ENCODE results near the gene KRT86. TPM values are rescaled to one million over a fixed set of nuclear protein-coding genes. Genes with fewer than 3 reads are reported as not detected.

The KRT86 gene
- total and polyA plus RNA-seq, 12 donors: 0.61 to 6.2 (median 1.3) TPM; not detected in 2

- H3K4me1 ChIP-seq (replicated peaks in 1 of 2): peaks cover 44 to 49% of the 10 kb centered on the region in 2 donors
- TF ChIP-seq POLR2A (IDR thresholded peaks at IDR 0.05) (peak in 1 of 2 donors; percentile 54), CTCF (IDR thresholded peaks at IDR 0.05) (no peak)
- no peaks in the 10 kb centered on the region for H3K27me3 ChIP-seq
- peak overlapping the region; percentile 1 to 93 (median 83) for H3K27ac ChIP-seq
- no peaks in the 10 kb centered on the region for H3K9me3 ChIP-seq (replicated peaks in 1 of 3)
- DNase-seq: peak; percentile 89 to 96 (median 95)
- WGBS, 4 donors: 28 to 34% (median 31%) methylated on average over 10 to 12 of the region's 12 CpGs
- H3K36me3 ChIP-seq (replicated peaks in 1 of 2): no peaks in the 10 kb centered on the region
- intact Hi-C loops (cut with DNase I): no loop called here
- no peak overlapping the region for H3K4me3 ChIP-seq
These were observed 30.4 kb upstream of the KRT86 start for GRCh38 chr12:52243856-52244614.

DNA sequence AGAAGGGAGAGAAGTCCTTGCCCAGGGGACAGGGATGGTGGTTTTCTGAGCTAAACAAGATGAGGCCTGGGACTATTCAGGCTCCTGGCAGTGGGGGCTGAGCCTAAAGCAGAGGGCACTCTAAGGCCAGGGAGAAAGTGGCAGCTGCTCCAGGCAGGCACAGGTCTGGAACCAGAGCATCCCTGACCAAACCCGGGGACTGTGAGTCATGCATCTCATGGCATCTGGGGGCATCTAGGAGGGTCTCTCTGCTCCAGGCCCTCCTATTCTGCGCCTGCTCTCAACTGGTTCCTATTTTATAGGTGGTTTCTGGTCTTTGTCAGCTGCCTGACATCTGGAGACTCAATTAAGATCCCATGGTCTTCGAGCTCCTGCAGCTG lies 29.8 kb upstream of the KRT86 start:
- H3K9me3 ChIP-seq (replicated peaks in 1 of 3): no peaks in the 10 kb centered on the region
- H3K27ac ChIP-seq: peak overlapping the region; percentile 1 to 93 (median 83)
- no peak for TF ChIP-seq POLR2A (IDR thresholded peaks at IDR 0.05)
- no peak for TF ChIP-seq CTCF (IDR thresholded peaks at IDR 0.05)
- no peak for DNase-seq
- intact Hi-C loops (cut with DNase I): no loop called here
- H3K4me1 ChIP-seq (replicated peaks in 1 of 2): peaks cover 44 to 54% of the 10 kb centered on the region in 2 donors
- no peaks in the 10 kb centered on the region for H3K36me3 ChIP-seq (replicated peaks in 1 of 2)
- no peak overlapping the region for H3K4me3 ChIP-seq
- no peaks in the 10 kb centered on the region for H3K27me3 ChIP-seq
- WGBS, 4 donors: 59 to 75% (median 65%) methylated on average over 3 of the region's 3 CpGs

DNA sequence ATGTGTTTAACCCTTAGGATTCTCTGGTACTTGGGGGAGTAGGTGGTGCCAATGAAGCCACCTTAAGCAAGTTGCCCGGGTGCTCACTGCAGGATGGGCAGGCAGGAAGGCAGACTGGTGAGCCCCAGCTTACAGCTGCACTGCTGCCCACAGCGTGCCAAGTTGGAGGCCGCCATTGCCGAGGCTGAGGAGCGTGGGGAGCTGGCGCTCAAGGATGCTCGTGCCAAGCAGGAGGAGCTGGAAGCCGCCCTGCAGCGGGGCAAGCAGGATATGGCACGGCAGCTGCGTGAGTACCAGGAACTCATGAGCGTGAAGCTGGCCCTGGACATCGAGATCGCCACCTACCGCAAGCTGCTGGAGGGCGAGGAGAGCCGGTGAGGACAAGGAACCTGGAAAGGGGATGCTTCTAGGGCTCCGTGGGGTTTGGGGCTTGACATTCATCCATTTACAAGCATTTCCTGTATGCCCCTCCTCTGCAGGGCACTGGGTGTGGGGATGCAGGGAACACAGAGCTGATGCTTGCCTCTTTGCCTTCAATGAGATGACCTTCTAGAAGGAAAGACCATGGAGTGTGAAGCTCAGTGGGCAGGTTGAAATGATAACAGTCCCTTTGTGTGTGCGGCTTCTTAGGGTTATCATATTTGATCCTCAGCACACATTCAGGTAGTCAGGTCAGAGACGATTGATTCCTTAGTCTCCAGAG lies 29.0 kb upstream of the KRT86 start:
- TF ChIP-seq POLR2A (IDR thresholded peaks at IDR 0.05): no peak
- no peak for TF ChIP-seq CTCF (IDR thresholded peaks at IDR 0.05)
- Histone ChIP-seq H3K27me3 (no peaks in the 10 kb centered on the region), H3K9me3 (replicated peaks in 1 of 3) (no peaks in the 10 kb centered on the region), H3K4me1 (replicated peaks in 1 of 2) (peaks cover 44 to 56% of the 10 kb centered on the region in 2 donors), H3K4me3 (no peak overlapping the region), H3K36me3 (replicated peaks in 1 of 2) (no peaks in the 10 kb centered on the region), H3K27ac (peak overlapping the region in 3 of 5 donors; percentile 83 to 93 (median 92))
- no peak for DNase-seq
- 87 to 93% (median 91%) methylated on average over 18 to 20 of the region's 20 CpGs for WGBS, 4 donors
- intact Hi-C loops (cut with DNase I): no loop called here

DNA sequence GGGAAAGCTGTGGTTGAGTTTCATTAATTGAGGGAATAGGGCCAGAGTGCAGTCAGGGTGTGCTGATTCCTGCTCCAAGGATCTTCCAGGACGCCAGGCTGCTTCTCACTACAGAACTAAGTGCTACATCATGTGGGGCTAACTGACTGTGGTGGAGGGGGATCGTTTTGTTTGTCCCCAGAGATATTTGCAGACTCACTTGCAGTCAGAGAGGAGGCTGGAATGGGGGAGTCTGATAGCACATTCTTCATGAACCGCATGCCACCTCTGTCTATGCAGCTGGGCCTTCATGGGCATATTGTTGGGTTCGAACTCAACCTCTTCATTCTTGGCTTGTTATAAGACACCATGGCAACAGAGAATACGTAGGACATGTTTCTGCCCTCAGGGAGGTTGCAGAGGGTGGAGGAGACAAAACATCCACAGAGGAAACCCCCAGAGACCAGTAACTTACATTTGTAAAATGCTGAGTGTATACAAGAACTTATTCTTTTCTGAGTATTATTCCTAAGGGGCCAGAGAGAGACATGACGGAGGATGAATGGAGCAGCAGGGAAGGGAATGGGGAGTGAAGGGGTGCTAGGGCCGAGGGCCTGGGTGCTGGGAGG lies 28.4 kb upstream of the KRT86 start:
- intact Hi-C loops (cut with DNase I): no loop called here
- WGBS, 4 donors: 72 to 91% (median 79%) methylated on average over 6 to 7 of the region's 7 CpGs
- Histone ChIP-seq H3K36me3 (replicated peaks in 1 of 2) (no peaks in the 10 kb centered on the region), H3K27ac (peak overlapping the region in 4 of 5 donors; percentile 73 to 92 (median 85)), H3K4me3 (no peak overlapping the region), H3K27me3 (no peaks in the 10 kb centered on the region), H3K4me1 (replicated peaks in 1 of 2) (peaks cover 44 to 56% of the 10 kb centered on the region in 2 donors), H3K9me3 (replicated peaks in 1 of 3) (no peaks in the 10 kb centered on the region)
- DNase-seq: no peak
- no peak for TF ChIP-seq CTCF (IDR thresholded peaks at IDR 0.05)
- no peak for TF ChIP-seq POLR2A (IDR thresholded peaks at IDR 0.05)
